ENCODE results near the gene YIPF5. TPM values are rescaled to one million over a fixed set of nuclear protein-coding genes. Genes with fewer than 3 reads are reported as not detected.

YIPF5 gene
- polyA plus RNA-seq (2013), result 53.5 and 56.6 TPM in 2 replicates

DNA sequence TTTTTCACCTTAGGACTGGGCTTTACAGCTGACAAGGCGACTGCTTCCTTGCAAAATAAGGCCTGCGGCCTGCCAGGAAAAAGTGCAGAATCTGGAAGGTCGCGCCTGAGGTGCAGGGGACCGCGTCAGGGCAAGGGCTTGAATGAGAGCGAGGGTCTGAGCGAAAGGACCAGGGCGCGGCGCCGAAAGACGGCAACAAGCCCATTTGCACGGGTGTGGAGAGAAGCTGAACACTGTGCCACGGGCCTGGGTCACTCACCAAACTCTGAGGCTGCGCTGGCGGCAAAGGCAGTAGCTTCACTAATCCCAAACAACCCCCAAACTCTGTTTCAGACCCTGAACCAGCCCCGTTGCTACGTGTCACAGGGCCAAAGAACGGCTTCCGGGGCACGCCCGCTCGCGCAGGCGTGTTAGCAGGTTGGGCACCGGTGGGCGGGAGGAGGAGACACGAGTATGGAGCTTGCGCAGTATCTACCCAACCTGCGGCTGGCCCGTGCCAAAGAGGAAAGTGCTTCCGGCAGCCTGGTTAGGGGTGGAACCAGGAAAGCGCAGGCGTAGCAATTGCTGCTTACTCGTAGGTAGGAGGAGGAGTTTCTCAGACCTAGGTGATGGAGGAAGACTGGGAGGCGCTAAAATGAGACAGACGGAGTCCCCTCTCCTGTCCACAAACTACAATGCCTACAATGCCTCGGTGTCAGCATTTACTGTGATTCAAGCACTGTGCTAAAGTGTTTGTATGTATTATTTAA lies at the start of gene YIPF5, which contains the start of gene KCTD16:
TSS of gene YIPF5 (minus strand) at position 384 of the 749 bp plus-strand sequence. CDS start 704 bp downstream, outside the sequence.
TSS of gene KCTD16 (plus strand) at position 598 of the 749 bp plus-strand sequence.
- Histone ChIP-seq H3K4me3 (ENCODE audit: low read depth, low read length) (peak within 1 kb of the TSS; percentile 92), H3K9ac (ENCODE audit: low read length) (peak within 1 kb of the TSS; percentile 95), H2AK5ac (ENCODE audit: low read length) (peak within 1 kb of the TSS; percentile 83), H2BK120ac (ENCODE audit: insufficient read depth, low read length, poor library complexity) (peak within 1 kb of the TSS; percentile 74), H3K79me1 (ENCODE audit: low read length) (peaks cover 6% of the 10 kb centered on the region), H3K23ac (ENCODE audit: low read length) (no peak within 1 kb of the TSS), H3K27me3 (ENCODE audit: insufficient read depth, low read length) (no peaks in the 10 kb centered on the region), H3K4ac (ENCODE audit: low read depth, low read length) (peak within 1 kb of the TSS; percentile 81), H3K9me3 (ENCODE audit: insufficient read depth, low read depth, low read length) (no peaks in the 10 kb centered on the region), H2BK12ac (ENCODE audit: low read length) (no peak within 1 kb of the TSS), H4K8ac (ENCODE audit: low read depth, low read length) (peak within 1 kb of the TSS; percentile 98), H4K12ac (ENCODE audit: low read depth, low read length) (peak within 1 kb of the TSS; percentile 89), H3K4me2 (ENCODE audit: low read length) (peak within 1 kb of the TSS; percentile 52), H3K4me1 (ENCODE audit: control insufficient read depth in 1 of 2, insufficient read depth in 2 of 2, low read length in 2 of 2) (no peaks in the 10 kb centered on the region), H2BK5ac (ENCODE audit: low read depth, low read length, poor library complexity) (peak within 1 kb of the TSS; percentile 90), H3K27ac (ENCODE audit: low read depth, low read length) (peak within 1 kb of the TSS; percentile 46), H3K36me3 (ENCODE audit: control insufficient read depth in 1 of 2, insufficient read depth in 2 of 2, low read length in 2 of 2) (peaks cover 0 to 2% of the 10 kb centered on the region in 2 experiments), H2AFZ (ENCODE audit: insufficient read depth, low read length, poor library complexity) (peak within 1 kb of the TSS; percentile 97), H3K18ac (ENCODE audit: low read length) (peak within 1 kb of the TSS; percentile 97), H4K91ac (ENCODE audit: low read depth, low read length) (peak within 1 kb of the TSS; percentile 91), H3K79me2 (ENCODE audit: control insufficient read depth, insufficient read depth, low read length, poor library complexity) (peaks cover 6% of the 10 kb centered on the region), H3K14ac (ENCODE audit: low read length) (peak within 1 kb of the TSS; percentile 96)
- peak; percentile 98 to 99 for DNase-seq
- no CpG with 5 or more reads among the region's 39 CpGs for WGBS (ENCODE audit: extremely low coverage, insufficient coverage, insufficient read length)

DNA sequence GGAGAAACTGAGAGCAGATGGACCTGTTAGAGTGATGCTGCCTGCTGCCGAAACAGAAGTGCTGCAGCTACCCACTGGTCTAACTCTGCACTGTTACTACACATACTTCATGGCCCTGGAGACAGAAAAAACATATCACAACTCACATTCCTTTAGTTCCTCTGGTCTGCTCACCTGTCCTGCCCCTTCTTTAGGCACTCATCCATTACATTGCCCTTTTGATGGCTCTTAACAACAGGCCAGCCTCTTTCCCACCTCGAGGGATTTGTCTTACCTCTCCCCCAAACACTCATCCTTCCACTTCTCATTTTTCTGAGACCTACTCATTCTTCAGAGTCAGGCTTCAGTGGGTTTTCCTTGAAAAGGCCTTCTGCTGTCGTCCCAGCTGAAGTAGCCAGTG lies 49.4 kb upstream of the YIPF5 start:
- Histone ChIP-seq H3K14ac (ENCODE audit: low read length) (no peak overlapping the region), H2BK12ac (ENCODE audit: low read length) (no peak overlapping the region), H3K79me1 (ENCODE audit: low read length) (no peaks in the 10 kb centered on the region), H3K4me2 (ENCODE audit: low read length) (no peak overlapping the region), H3K4me1 (ENCODE audit: control insufficient read depth in 1 of 2, insufficient read depth in 2 of 2, low read length in 2 of 2) (no peaks in the 10 kb centered on the region), H2AFZ (ENCODE audit: insufficient read depth, low read length, poor library complexity) (no peak overlapping the region), H3K36me3 (ENCODE audit: control insufficient read depth in 1 of 2, insufficient read depth in 2 of 2, low read length in 2 of 2) (no peaks in the 10 kb centered on the region), H3K4me3 (ENCODE audit: low read depth, low read length) (no peak overlapping the region), H3K23ac (ENCODE audit: low read length) (no peak overlapping the region), H3K4ac (ENCODE audit: low read depth, low read length) (no peak overlapping the region), H3K9me3 (ENCODE audit: insufficient read depth, low read depth, low read length) (no peaks in the 10 kb centered on the region), H3K18ac (ENCODE audit: low read length) (no peak overlapping the region), H4K8ac (ENCODE audit: low read depth, low read length) (no peak overlapping the region), H4K91ac (ENCODE audit: low read depth, low read length) (no peak overlapping the region), H3K79me2 (ENCODE audit: control insufficient read depth, insufficient read depth, low read length, poor library complexity) (no peaks in the 10 kb centered on the region), H4K12ac (ENCODE audit: low read depth, low read length) (no peak overlapping the region), H3K27me3 (ENCODE audit: insufficient read depth, low read length) (no peaks in the 10 kb centered on the region), H3K27ac (ENCODE audit: low read depth, low read length) (no peak overlapping the region), H2AK5ac (ENCODE audit: low read length) (no peak overlapping the region), H2BK5ac (ENCODE audit: low read depth, low read length, poor library complexity) (no peak overlapping the region), H2BK120ac (ENCODE audit: insufficient read depth, low read length, poor library complexity) (no peak overlapping the region), H3K9ac (ENCODE audit: low read length) (no peak overlapping the region)
- WGBS (ENCODE audit: extremely low coverage, insufficient coverage, insufficient read length), result no CpG with 5 or more reads among the region's 3 CpGs
- no peak for DNase-seq

DNA sequence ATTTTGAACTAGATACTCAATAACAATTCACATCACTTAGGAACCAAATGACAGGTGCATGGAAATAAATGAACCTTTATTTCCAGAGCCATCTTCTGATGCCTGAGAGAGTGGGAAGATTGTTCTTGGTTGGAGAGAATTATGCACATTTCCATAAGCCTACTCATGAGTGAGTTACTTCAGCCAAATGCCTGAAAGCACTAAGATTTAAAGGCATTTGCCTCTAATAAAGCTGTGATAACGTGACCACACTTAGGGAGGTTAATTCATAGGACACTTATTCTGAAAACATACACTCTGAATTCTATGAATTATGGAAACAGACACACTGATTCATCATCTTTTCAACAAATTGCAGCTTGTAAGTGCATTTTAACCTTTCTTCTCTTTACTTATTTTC lies 40.2 kb upstream of the YIPF5 start:
- Histone ChIP-seq H3K4me3 (ENCODE audit: low read depth, low read length) (no peak overlapping the region), H3K79me2 (ENCODE audit: control insufficient read depth, insufficient read depth, low read length, poor library complexity) (no peaks in the 10 kb centered on the region), H3K4ac (ENCODE audit: low read depth, low read length) (no peak overlapping the region), H4K12ac (ENCODE audit: low read depth, low read length) (no peak overlapping the region), H2AFZ (ENCODE audit: insufficient read depth, low read length, poor library complexity) (no peak overlapping the region), H3K9me3 (ENCODE audit: insufficient read depth, low read depth, low read length) (no peaks in the 10 kb centered on the region), H3K36me3 (ENCODE audit: control insufficient read depth in 1 of 2, insufficient read depth in 2 of 2, low read length in 2 of 2) (no peaks in the 10 kb centered on the region), H3K23ac (ENCODE audit: low read length) (no peak overlapping the region), H2BK120ac (ENCODE audit: insufficient read depth, low read length, poor library complexity) (no peak overlapping the region), H3K27me3 (ENCODE audit: insufficient read depth, low read length) (no peaks in the 10 kb centered on the region), H2BK12ac (ENCODE audit: low read length) (no peak overlapping the region), H3K27ac (ENCODE audit: low read depth, low read length) (no peak overlapping the region), H3K14ac (ENCODE audit: low read length) (no peak overlapping the region), H3K4me1 (ENCODE audit: control insufficient read depth in 1 of 2, insufficient read depth in 2 of 2, low read length in 2 of 2) (no peaks in the 10 kb centered on the region), H3K4me2 (ENCODE audit: low read length) (no peak overlapping the region), H2AK5ac (ENCODE audit: low read length) (no peak overlapping the region), H3K79me1 (ENCODE audit: low read length) (no peaks in the 10 kb centered on the region), H4K8ac (ENCODE audit: low read depth, low read length) (no peak overlapping the region), H3K18ac (ENCODE audit: low read length) (no peak overlapping the region), H4K91ac (ENCODE audit: low read depth, low read length) (no peak overlapping the region), H2BK5ac (ENCODE audit: low read depth, low read length, poor library complexity) (no peak overlapping the region), H3K9ac (ENCODE audit: low read length) (no peak overlapping the region)
- no CpG with 5 or more reads among the region's 1 CpG for WGBS (ENCODE audit: extremely low coverage, insufficient coverage, insufficient read length)
- DNase-seq, result no peak

DNA sequence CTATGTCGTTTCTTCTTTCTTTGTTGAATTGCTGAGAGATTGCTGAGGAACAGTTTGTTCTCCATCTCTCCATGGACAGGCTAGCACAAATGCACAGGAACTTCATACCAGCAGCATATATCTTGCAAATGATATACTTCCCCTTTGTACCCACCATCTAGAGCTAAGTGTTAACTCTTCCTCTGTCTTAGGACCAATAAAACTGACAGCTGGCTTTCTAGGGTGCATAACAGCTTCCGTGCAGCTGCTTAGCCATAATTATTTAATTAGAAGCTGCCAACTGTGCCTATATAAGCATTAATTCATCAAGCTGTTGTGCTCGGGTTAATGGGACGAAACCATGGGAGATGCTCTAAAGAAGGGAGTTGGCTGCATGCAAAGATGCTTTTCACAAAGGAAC lies 38.9 kb upstream of the YIPF5 start:
- Histone ChIP-seq H2BK12ac (ENCODE audit: low read length) (no peak overlapping the region), H3K14ac (ENCODE audit: low read length) (no peak overlapping the region), H2BK120ac (ENCODE audit: insufficient read depth, low read length, poor library complexity) (no peak overlapping the region), H2BK5ac (ENCODE audit: low read depth, low read length, poor library complexity) (no peak overlapping the region), H3K9me3 (ENCODE audit: insufficient read depth, low read depth, low read length) (no peaks in the 10 kb centered on the region), H2AFZ (ENCODE audit: insufficient read depth, low read length, poor library complexity) (no peak overlapping the region), H4K8ac (ENCODE audit: low read depth, low read length) (no peak overlapping the region), H3K27ac (ENCODE audit: low read depth, low read length) (no peak overlapping the region), H3K27me3 (ENCODE audit: insufficient read depth, low read length) (peaks cover 3% of the 10 kb centered on the region), H3K23ac (ENCODE audit: low read length) (no peak overlapping the region), H2AK5ac (ENCODE audit: low read length) (no peak overlapping the region), H3K9ac (ENCODE audit: low read length) (no peak overlapping the region), H3K36me3 (ENCODE audit: control insufficient read depth in 1 of 2, insufficient read depth in 2 of 2, low read length in 2 of 2) (no peaks in the 10 kb centered on the region), H3K79me2 (ENCODE audit: control insufficient read depth, insufficient read depth, low read length, poor library complexity) (no peaks in the 10 kb centered on the region), H3K4me2 (ENCODE audit: low read length) (no peak overlapping the region), H4K12ac (ENCODE audit: low read depth, low read length) (no peak overlapping the region), H3K4ac (ENCODE audit: low read depth, low read length) (no peak overlapping the region), H3K4me1 (ENCODE audit: control insufficient read depth in 1 of 2, insufficient read depth in 2 of 2, low read length in 2 of 2) (peaks cover 0 to 5% of the 10 kb centered on the region in 2 experiments), H3K79me1 (ENCODE audit: low read length) (no peaks in the 10 kb centered on the region), H3K18ac (ENCODE audit: low read length) (no peak overlapping the region), H3K4me3 (ENCODE audit: low read depth, low read length) (no peak overlapping the region), H4K91ac (ENCODE audit: low read depth, low read length) (no peak overlapping the region)
- DNase-seq, result no peak
- WGBS (ENCODE audit: extremely low coverage, insufficient coverage, insufficient read length), result no CpG with 5 or more reads among the region's 4 CpGs

All from trophoblast cell (in vitro differentiated cells and primary cell).